Astrocyte of the spinal cord (primary cell): Measurements from ENCODE around the gene GSG1L.
A peak's percentile ranks its signal among the peaks of the same experiment; 100 is the strongest.

Source experiments
- DNase-seq: peaks from one replicate; pipeline ENCODE4 v3.0.0; 2011; ENCODE audit warnings: low read depth, low spot score
- H3K4me3 ChIP-seq: 2 replicates; pipeline ENCODE4 v1.5.1; 2011; ENCODE audit warnings: low read depth, mild to moderate bottlenecking, low read length, moderate library complexity
- in situ Hi-C: cut with HindIII; loops from 2 replicates; pipeline ENCODE4 v1.10.0; 2017; ENCODE audit warnings: low sequenced_read_pairs
- TF ChIP-seq, protein P1 (sequence below): IDR thresholded peaks from 2 replicates; pipeline ENCODE4 v1.5.1; 2012; ENCODE audit warnings: low read depth, mild to moderate bottlenecking, low read length, inconsistent platforms

Gene GSG1L

DNA sequence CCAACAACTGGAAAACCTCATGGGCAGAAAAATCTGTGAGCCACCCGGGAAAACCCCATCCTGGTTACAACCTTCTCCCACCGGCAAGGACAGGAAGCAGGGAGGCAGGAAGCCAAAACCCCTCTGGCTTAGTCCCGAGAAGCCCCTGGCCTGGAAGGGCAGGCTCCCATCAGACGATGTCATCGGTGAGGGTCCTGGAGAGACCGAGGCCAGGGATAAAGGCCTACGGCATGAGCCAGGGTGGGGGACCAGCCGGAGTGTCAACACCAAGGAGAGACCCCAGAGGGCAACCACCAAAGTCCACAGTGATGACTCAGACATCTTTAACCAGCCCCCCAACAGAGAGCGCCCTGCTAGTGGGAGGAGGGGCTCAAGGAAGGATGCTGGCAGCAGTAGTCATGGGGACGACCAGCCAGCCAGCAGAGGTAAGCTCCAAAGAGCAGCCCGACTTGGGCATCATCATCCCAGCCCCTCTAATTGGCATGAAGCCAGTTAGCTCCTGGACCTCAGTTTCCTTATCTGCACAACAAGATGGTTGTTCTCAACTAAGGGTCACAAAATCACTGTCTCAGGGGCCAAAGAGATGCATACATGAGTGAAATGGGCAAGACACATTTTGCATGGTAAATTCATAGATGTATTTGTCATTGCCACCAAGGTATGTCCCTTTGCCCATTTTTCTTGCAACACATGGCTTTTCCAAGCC lies 322.9 kb downstream of the GSG1L start:
- in situ Hi-C loops: no loop called here
- peak; percentile 46 for DNase-seq
- TF ChIP-seq, protein P1, sequence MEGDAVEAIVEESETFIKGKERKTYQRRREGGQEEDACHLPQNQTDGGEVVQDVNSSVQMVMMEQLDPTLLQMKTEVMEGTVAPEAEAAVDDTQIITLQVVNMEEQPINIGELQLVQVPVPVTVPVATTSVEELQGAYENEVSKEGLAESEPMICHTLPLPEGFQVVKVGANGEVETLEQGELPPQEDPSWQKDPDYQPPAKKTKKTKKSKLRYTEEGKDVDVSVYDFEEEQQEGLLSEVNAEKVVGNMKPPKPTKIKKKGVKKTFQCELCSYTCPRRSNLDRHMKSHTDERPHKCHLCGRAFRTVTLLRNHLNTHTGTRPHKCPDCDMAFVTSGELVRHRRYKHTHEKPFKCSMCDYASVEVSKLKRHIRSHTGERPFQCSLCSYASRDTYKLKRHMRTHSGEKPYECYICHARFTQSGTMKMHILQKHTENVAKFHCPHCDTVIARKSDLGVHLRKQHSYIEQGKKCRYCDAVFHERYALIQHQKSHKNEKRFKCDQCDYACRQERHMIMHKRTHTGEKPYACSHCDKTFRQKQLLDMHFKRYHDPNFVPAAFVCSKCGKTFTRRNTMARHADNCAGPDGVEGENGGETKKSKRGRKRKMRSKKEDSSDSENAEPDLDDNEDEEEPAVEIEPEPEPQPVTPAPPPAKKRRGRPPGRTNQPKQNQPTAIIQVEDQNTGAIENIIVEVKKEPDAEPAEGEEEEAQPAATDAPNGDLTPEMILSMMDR: no peak
- H3K4me3 ChIP-seq: no peak overlapping the region

DNA sequence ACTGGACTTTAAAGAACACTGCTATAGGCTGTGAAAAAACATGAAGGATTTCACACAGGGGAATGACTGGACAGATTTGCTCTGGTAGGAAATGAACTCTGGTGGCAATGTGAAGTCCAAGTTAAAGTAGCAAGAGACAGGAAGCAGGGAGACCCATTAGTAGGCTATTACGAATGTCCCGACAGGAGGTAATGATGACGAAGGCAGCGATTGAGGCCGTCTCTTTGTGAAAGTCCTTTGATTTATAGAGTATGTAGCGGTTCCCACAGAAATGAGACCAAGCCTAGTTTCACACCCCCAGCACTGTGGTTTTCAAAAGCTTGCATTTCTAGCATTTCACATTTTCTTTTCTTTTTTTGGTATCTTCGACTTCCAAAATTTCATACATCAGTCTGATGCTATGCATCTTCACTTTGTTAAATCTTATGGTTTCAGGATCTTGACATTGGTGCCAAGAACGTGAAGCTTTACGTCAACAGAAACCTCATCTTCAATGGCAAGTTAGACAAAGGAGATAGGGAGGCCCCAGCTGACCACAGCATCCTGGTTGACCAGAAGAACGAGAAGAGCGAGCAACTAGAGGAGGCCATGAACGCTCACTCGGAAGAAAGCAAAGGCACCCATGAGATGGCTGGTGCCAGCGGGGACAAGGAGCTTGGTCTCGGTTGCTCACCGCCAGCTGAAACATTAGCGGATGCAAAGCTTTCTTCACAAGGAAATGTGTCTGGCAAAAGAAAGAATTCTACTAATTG lies 323.7 kb downstream of the GSG1L start:
- TF ChIP-seq, protein P1: no peak
- H3K4me3 ChIP-seq: no peak overlapping the region
- in situ Hi-C loops: no loop called here
- peak; percentile 46 for DNase-seq

DNA sequence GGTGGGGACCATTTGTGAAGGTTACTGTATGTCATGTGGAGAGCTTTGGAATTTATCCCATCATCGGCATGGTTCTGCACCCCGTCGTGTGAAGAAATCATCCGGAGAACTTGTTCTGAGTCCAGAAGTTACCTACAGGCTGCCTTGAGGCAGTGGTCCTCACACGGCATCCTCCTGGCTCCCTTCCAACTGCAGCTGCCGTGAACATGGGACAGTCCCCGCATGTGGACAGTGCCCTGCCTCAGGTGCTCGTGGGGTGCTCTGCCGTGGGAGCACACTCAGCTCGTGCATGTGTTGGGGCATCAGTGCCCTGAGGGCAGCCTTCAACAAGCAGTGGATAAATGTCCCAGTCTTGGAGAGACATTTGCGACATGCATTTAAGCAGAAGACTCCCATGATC lies 324.9 kb downstream of the GSG1L start:
- DNase-seq: no peak
- TF ChIP-seq, protein P1: no peak
- in situ Hi-C loops: no loop called here
- no peak overlapping the region for H3K4me3 ChIP-seq
